Adrenal gland (tissue), 5 donors: ENCODE measurements around the gene FUBP1.

Experiments used
- CTCF ChIP-seq, 6 experiments: fragments of 450-650 bp in 4 of 6; fragments of 200-600 bp in 2 of 6; sonication (generic) in 1 of 6; IDR thresholded peaks; 1 replicate in 5 of 6; 2 replicates in 1 of 6; pipeline versions ENCODE4 v1.5.1 to v1.8.0; 2016 to 2021; ENCODE audit warnings: antibody characterized with exemption in 6 of 6, mild to moderate bottlenecking in 2 of 6, moderate library complexity in 1 of 6
- POLR2A ChIP-seq, 2 donors: fragments of 450-650 bp; IDR thresholded peaks; one replicate each; pipeline ENCODE4 v1.6.1; 2017; ENCODE audit warnings: antibody characterized with exemption in 2 of 2, mild to moderate bottlenecking in 2 of 2, moderate library complexity in 1 of 2
- donor health status: DM: no; HTN: no; CAD: no.

- no peak for TF ChIP-seq CTCF (IDR thresholded peaks at IDR 0.05)
- TF ChIP-seq POLR2A (IDR thresholded peaks at IDR 0.05), result no peak
These were observed 79.1 kb downstream of the FUBP1 start for GRCh38 chr1:77899647-77900320.
